HepG2 (cell line): Measurements from ENCODE around the gene DAB2IP. TPM values are rescaled to one million over a fixed set of nuclear protein-coding genes. Genes with fewer than 3 reads are reported as not detected.

ENCODE experiments used
- FOXA3 ChIP-seq: IDR thresholded peaks from 2 replicates; pipeline ENCODE4 v1.6.1; 2016; ENCODE audit warnings: missing genetic modification reagents, missing compliant biosample characterization
- GABPA ChIP-seq, 2 experiments: IDR thresholded peaks; 2 replicates each; pipeline ENCODE4 v1.6.1; 2011 to 2016; ENCODE audit warnings: low read depth in 2 of 2, low read length in 1 of 2, missing biosample characterization in 1 of 2, missing genetic modification characterization in 1 of 2
- IKZF1 ChIP-seq: fragments of 450-650 bp; IDR thresholded peaks from 2 replicates; pipeline ENCODE4 v1.7.1; 2016
- KMT2A ChIP-seq: sonication (generic); formaldehyde crosslinking; IDR thresholded peaks from 2 replicates; pipeline ENCODE4 v1.4.0; 2020; ENCODE audit warnings: missing genetic modification reagents
- MED13 ChIP-seq: sonication (generic); formaldehyde crosslinking; IDR thresholded peaks from 2 replicates; pipeline ENCODE4 v1.5.0; 2020; ENCODE audit warnings: missing genetic modification reagents
- NFAT5 ChIP-seq: sonication (generic); formaldehyde crosslinking; IDR thresholded peaks from 2 replicates; pipeline ENCODE4 v1.4.0; 2020; ENCODE audit warnings: missing genetic modification reagents
- NFKBIZ ChIP-seq: IDR thresholded peaks from 2 replicates; pipeline ENCODE4 v1.6.1; 2018; ENCODE audit warnings: missing genetic modification reagents, missing compliant biosample characterization
- SMARCE1 ChIP-seq: fragments of 450-650 bp; IDR thresholded peaks from 2 replicates; pipeline ENCODE4 v1.6.1; 2017; ENCODE audit warnings: borderline replicate concordance
- SSRP1 ChIP-seq: IDR thresholded peaks from 2 replicates; pipeline ENCODE4 v1.6.1; 2016; ENCODE audit warnings: control low read depth
- XRCC5 ChIP-seq: fragments of 200-400 bp; formaldehyde crosslinking; optimal IDR thresholded peaks from 2 replicates; pipeline ENCODE3; 2017; ENCODE audit warnings: mild to moderate bottlenecking, low read length
- ZBTB43 ChIP-seq: sonication (generic); formaldehyde crosslinking; conservative IDR thresholded peaks from 2 replicates; pipeline ENCODE4 v1.4.0; 2020; ENCODE audit warnings: missing genetic modification reagents
- ZNF160 ChIP-seq: sonication (generic); formaldehyde crosslinking; IDR thresholded peaks from 2 replicates; pipeline ENCODE4 v1.8.0; 2022; ENCODE audit warnings: mild to moderate bottlenecking, inconsistent platforms, missing genetic modification reagents
- ZNF317 ChIP-seq: sonication (generic); formaldehyde crosslinking; IDR thresholded peaks from 2 replicates; pipeline ENCODE4 v1.5.0; 2020; ENCODE audit warnings: mild to moderate bottlenecking, missing genetic modification reagents
- polyA plus RNA-seq, 8 experiments: library from polyadenylated mRNA; depleted of rRNA in 3 of 8; stranded (reverse) in 7 of 8; unstranded in 1 of 8; fragments of >200 nt; fragmentation: Illumina TruSeq in 4 of 8; extraction: Trizol in 4 of 8; gene quantifications; 2 replicates each; pipeline versions ENCODE4 v1.2.1 to v1.2.3, GENCODE V29; 2011 to 2016; ENCODE audit warnings: low read depth in 4 of 8, missing spikeins in 1 of 8, mixed read lengths in 1 of 8; ENCODE audit not compliant: insufficient read depth in 1 of 8
- total RNA-seq, 5 experiments: library from RNA; depleted of rRNA; stranded (reverse); fragments of >200 nt; fragmentation: Illumina TruSeq; extraction: Trizol; gene quantifications; 2 replicates each; pipeline ENCODE4 v1.2.3, GENCODE V29; 2016; ENCODE audit warnings: low read depth in 1 of 5
- TF ChIP-seq, protein P1 (sequence below): sonication (generic); formaldehyde crosslinking; IDR thresholded peaks from 2 replicates; pipeline ENCODE4 v1.5.1; 2020; ENCODE audit warnings: missing genetic modification reagents, mild to moderate bottlenecking, borderline replicate concordance
- TF ChIP-seq, protein P2 (sequence below): IDR thresholded peaks from 2 replicates; pipeline ENCODE4 v1.6.1; 2016
- TF ChIP-seq, protein P3 (sequence below): sonication (generic); formaldehyde crosslinking; IDR thresholded peaks from 2 replicates; pipeline ENCODE4 v1.4.0; 2020; ENCODE audit warnings: low read depth, mild to moderate bottlenecking, missing genetic modification reagents

Gene DAB2IP
- total and polyA plus RNA-seq, 2 of the 13 experiments (the other 11 are each of a cell fraction or from before 2014, with no cell fraction given): 25.3 to 37.9 TPM

- TF ChIP-seq, protein P1, sequence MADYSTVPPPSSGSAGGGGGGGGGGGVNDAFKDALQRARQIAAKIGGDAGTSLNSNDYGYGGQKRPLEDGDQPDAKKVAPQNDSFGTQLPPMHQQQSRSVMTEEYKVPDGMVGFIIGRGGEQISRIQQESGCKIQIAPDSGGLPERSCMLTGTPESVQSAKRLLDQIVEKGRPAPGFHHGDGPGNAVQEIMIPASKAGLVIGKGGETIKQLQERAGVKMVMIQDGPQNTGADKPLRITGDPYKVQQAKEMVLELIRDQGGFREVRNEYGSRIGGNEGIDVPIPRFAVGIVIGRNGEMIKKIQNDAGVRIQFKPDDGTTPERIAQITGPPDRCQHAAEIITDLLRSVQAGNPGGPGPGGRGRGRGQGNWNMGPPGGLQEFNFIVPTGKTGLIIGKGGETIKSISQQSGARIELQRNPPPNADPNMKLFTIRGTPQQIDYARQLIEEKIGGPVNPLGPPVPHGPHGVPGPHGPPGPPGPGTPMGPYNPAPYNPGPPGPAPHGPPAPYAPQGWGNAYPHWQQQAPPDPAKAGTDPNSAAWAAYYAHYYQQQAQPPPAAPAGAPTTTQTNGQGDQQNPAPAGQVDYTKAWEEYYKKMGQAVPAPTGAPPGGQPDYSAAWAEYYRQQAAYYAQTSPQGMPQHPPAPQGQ (CRISPR knock-in tag): no peak
- TF ChIP-seq ZNF160 (CRISPR knock-in tag) (no peak), GABPA (IDR thresholded peaks at IDR 0.05; ENCODE audit: low read depth, low read length) (no peak), GABPA (CRISPR knock-in tag; IDR thresholded peaks at IDR 0.05; ENCODE audit: low read depth) (no peak), NFAT5 (no peak), XRCC5 (peak; percentile 59), SSRP1 (CRISPR knock-in tag) (no peak), ZNF317 (CRISPR knock-in tag) (no peak), KMT2A (CRISPR knock-in tag) (no peak), NFKBIZ (CRISPR knock-in tag) (no peak), SMARCE1 (no peak), ZBTB43 (CRISPR knock-in tag) (no peak), IKZF1 (no peak), MED13 (CRISPR knock-in tag) (0 out of 2 replicates have a peak, but pooled peaks have one; percentile 11), FOXA3 (CRISPR knock-in tag) (peak; percentile 55)
- TF ChIP-seq, protein P2, sequence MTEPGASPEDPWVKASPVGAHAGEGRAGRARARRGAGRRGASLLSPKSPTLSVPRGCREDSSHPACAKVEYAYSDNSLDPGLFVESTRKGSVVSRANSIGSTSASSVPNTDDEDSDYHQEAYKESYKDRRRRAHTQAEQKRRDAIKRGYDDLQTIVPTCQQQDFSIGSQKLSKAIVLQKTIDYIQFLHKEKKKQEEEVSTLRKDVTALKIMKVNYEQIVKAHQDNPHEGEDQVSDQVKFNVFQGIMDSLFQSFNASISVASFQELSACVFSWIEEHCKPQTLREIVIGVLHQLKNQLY (CRISPR knock-in tag): no peak
- TF ChIP-seq, protein P3, sequence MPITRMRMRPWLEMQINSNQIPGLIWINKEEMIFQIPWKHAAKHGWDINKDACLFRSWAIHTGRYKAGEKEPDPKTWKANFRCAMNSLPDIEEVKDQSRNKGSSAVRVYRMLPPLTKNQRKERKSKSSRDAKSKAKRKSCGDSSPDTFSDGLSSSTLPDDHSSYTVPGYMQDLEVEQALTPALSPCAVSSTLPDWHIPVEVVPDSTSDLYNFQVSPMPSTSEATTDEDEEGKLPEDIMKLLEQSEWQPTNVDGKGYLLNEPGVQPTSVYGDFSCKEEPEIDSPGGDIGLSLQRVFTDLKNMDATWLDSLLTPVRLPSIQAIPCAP (CRISPR knock-in tag): no peak
Measured at GRCh38 chr9:121743441-121744001, 92.1 kb downstream of the DAB2IP start (continued).
